Tibial nerve (tissue), 4 donors: Measurements from ENCODE around the gene GAB1.

Source experiments
- EP300 ChIP-seq, 2 donors: sonication (generic); formaldehyde crosslinking; IDR thresholded peaks; one replicate each; pipeline ENCODE4 v1.6.1; 2017; ENCODE audit warnings: antibody characterized with exemption in 2 of 2, mild to moderate bottlenecking in 1 of 2
- POLR2A ChIP-seq, 2 donors: fragments of 450-650 bp; IDR thresholded peaks; one replicate each; pipeline ENCODE4 v1.6.1; 2017; ENCODE audit warnings: antibody characterized with exemption in 2 of 2, mild to moderate bottlenecking in 2 of 2, moderate library complexity in 2 of 2
- TF ChIP-seq, protein P1 (sequence below), 5 experiments: fragments of 200-600 bp in 3 of 5; fragments of 450-650 bp in 2 of 5; sonication (generic) in 3 of 5; IDR thresholded peaks; one replicate each; pipeline ENCODE4 v1.5.1; 2016 to 2019; ENCODE audit warnings: antibody characterized with exemption in 5 of 5, mild to moderate bottlenecking in 3 of 5, moderate library complexity in 2 of 5

DNA sequence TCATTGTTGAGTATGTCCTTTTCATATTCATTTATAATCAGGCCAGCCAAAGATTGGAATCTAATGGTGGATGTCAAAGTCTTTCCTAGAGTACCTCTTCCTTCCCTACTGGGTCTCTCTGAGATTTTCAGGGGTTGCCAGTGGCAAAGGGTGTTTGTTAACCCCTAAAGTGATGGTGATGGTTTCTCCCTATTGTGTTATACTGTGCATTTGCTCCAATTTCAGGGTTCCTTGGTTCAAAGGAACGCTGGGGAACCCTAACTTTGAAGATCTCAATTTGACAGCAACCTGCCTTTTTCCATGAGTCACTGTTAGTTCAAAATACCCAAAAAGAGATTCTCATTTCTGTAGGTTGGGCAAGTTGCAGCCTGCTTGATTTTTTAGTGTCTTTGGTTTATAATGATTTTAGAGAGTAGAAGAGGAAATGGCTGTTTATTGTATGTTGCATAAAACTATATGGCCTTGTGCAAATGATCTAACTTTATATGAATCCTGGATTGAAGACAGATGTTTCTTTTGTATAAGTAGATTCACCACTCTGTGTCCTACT, 23.0 kb downstream of the GAB1 start:
- TF ChIP-seq, protein P1, sequence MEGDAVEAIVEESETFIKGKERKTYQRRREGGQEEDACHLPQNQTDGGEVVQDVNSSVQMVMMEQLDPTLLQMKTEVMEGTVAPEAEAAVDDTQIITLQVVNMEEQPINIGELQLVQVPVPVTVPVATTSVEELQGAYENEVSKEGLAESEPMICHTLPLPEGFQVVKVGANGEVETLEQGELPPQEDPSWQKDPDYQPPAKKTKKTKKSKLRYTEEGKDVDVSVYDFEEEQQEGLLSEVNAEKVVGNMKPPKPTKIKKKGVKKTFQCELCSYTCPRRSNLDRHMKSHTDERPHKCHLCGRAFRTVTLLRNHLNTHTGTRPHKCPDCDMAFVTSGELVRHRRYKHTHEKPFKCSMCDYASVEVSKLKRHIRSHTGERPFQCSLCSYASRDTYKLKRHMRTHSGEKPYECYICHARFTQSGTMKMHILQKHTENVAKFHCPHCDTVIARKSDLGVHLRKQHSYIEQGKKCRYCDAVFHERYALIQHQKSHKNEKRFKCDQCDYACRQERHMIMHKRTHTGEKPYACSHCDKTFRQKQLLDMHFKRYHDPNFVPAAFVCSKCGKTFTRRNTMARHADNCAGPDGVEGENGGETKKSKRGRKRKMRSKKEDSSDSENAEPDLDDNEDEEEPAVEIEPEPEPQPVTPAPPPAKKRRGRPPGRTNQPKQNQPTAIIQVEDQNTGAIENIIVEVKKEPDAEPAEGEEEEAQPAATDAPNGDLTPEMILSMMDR (IDR thresholded peaks at IDR 0.05) = no peak
- TF ChIP-seq POLR2A (IDR thresholded peaks at IDR 0.05) (no peak), EP300 (IDR thresholded peaks at IDR 0.05) (no peak)
